Esophagus muscularis mucosa (tissue), 4 donors: ENCODE results near the gene RFC1.

Source experiments
- EP300 ChIP-seq: sonication (generic); formaldehyde crosslinking; IDR thresholded peaks from one replicate; pipeline ENCODE4 v1.6.1; 2017; ENCODE audit warnings: antibody characterized with exemption
- POLR2A ChIP-seq: fragments of 450-650 bp; IDR thresholded peaks from one replicate; pipeline ENCODE4 v1.6.1; 2017; ENCODE audit warnings: antibody characterized with exemption, moderate library complexity, mild to moderate bottlenecking, low read depth
- POLR2AphosphoS5 ChIP-seq, 2 donors: sonication (generic); formaldehyde crosslinking; IDR thresholded peaks; one replicate each; pipeline ENCODE4 v1.6.1; 2017; ENCODE audit warnings: antibody characterized with exemption in 2 of 2
- TF ChIP-seq, protein P1 (sequence below), 3 experiments: fragments of 200-600 bp in 2 of 3; fragments of 450-650 bp in 1 of 3; sonication (generic) in 2 of 3; IDR thresholded peaks; one replicate each; pipeline ENCODE4 v1.5.1; 2017 to 2019; ENCODE audit warnings: antibody characterized with exemption in 3 of 3, mild to moderate bottlenecking in 2 of 3, moderate library complexity in 1 of 3

DNA sequence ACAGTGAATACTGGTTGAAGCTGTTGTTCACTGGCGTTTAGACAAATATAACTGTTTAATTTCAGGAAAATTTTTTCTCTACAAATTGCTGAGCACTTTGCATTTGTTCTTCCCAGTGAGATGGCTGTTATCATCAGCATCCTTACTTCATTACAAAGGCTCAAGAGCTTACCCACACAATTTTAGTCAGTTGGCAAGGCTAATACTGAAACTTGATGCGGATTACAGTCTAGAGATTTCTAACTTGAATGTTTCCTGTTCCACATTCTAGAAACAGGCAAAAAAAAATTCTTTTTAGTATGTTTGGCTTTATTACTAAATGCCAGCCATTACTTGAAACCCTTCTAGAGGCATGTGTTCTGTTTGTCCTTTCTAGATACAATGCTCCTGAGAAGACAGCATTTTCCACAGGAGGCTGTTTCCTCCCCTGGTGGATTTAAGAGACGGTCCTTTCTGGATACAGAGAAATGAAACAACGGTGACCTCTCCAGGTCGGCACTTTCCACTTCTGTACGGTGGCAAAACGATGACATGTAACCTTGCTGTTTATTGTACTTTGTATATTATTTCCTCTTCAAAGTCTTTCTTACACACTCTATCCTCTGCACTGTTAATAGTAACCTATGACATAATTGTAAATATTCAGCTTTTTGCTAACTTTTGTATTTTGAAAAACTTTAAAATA, 80.9 kb downstream of the RFC1 start:
- TF ChIP-seq, protein P1, sequence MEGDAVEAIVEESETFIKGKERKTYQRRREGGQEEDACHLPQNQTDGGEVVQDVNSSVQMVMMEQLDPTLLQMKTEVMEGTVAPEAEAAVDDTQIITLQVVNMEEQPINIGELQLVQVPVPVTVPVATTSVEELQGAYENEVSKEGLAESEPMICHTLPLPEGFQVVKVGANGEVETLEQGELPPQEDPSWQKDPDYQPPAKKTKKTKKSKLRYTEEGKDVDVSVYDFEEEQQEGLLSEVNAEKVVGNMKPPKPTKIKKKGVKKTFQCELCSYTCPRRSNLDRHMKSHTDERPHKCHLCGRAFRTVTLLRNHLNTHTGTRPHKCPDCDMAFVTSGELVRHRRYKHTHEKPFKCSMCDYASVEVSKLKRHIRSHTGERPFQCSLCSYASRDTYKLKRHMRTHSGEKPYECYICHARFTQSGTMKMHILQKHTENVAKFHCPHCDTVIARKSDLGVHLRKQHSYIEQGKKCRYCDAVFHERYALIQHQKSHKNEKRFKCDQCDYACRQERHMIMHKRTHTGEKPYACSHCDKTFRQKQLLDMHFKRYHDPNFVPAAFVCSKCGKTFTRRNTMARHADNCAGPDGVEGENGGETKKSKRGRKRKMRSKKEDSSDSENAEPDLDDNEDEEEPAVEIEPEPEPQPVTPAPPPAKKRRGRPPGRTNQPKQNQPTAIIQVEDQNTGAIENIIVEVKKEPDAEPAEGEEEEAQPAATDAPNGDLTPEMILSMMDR (IDR thresholded peaks at IDR 0.05): no peak
- TF ChIP-seq POLR2A (no peak), POLR2AphosphoS5 (IDR thresholded peaks at IDR 0.05) (no peak), EP300 (no peak)
